ENCODE measurements around the gene SEMA4C.
A peak's percentile ranks its signal among the peaks of the same experiment; 100 is the strongest.

Gene SEMA4C

GRCh38 chr2:96828874-96829273 lies 41.0 kb downstream of the SEMA4C start:
- Histone ChIP-seq H3K27ac (ENCODE audit: low read length) (no peak overlapping the region), H3K9me3 (ENCODE audit: control insufficient read depth, low read depth, low read length) (no peaks in the 10 kb centered on the region), H3K27me3 (ENCODE audit: control insufficient read depth, insufficient read depth, low read length) (no peaks in the 10 kb centered on the region), H3K36me3 (ENCODE audit: control insufficient read depth, low read depth, low read length) (peaks cover 44% of the 10 kb centered on the region), H3K4me3 (ENCODE audit: low read length) (no peak overlapping the region), H3K9ac (ENCODE audit: low read length) (no peak overlapping the region), H3K4me1 (ENCODE audit: control insufficient read depth, low read depth, low read length) (peaks cover 17% of the 10 kb centered on the region)

- no peak overlapping the region for H3K27ac ChIP-seq (ENCODE audit: low read length)
- peaks cover 44% of the 10 kb centered on the region for H3K36me3 ChIP-seq (ENCODE audit: control insufficient read depth, low read depth, low read length)
- H3K9ac ChIP-seq (ENCODE audit: low read length) = no peak overlapping the region
- H3K4me3 ChIP-seq (ENCODE audit: low read length) = no peak overlapping the region
- H3K27me3 ChIP-seq (ENCODE audit: control insufficient read depth, insufficient read depth, low read length) = no peaks in the 10 kb centered on the region
- H3K9me3 ChIP-seq (ENCODE audit: control insufficient read depth, low read depth, low read length) = no peaks in the 10 kb centered on the region
- H3K4me1 ChIP-seq (ENCODE audit: control insufficient read depth, low read depth, low read length) = peaks cover 15% of the 10 kb centered on the region
These were observed 41.4 kb downstream of the SEMA4C start for GRCh38 chr2:96828436-96828835.

DNA sequence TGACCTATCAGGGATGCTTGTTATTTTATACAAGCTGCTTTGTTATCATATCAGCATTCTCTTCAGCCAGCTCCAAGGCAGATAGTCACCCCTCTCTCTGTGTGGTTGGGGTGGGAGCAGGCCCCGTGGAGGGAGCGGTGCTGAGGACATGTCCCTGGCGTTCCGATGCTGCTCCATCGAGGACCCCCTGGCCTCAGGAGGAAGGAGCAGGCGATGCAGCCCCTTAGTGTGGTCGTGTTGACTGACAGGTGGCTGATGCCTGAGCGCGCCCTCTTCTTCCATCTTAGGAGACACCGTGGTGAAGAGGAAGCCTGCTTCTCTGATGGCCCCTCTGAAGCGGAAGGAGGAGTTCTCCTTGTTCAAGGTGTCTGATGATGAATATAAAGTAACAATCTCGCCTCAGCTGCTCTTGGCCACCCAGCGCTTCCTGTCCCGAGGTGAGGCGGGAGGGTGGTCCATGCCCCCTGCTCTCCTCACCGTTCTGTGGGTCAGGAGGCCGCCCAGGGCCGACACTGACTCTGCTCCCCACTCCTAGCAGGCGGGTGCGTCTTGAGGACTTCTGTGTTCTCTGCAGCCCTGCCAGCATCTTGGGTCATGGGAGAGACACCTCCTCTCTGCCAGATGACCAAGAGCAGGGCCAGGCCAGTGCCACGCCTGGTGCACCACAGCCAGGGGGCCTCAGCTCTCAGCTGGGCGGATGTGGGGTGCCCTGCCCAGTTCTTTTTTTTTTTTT lies 43.2 kb downstream of the SEMA4C start:
- no peak overlapping the region for H3K27ac ChIP-seq (ENCODE audit: low read length)
- no peaks in the 10 kb centered on the region for H3K4me1 ChIP-seq (ENCODE audit: control insufficient read depth, low read depth, low read length)
- no peak overlapping the region for H3K9ac ChIP-seq (ENCODE audit: low read length)
- no peak overlapping the region for H3K4me3 ChIP-seq (ENCODE audit: low read length)
- H3K36me3 ChIP-seq (ENCODE audit: control insufficient read depth, low read depth, low read length) = peaks cover 44% of the 10 kb centered on the region
- H3K9me3 ChIP-seq (ENCODE audit: control insufficient read depth, low read depth, low read length) = no peaks in the 10 kb centered on the region
- H3K27me3 ChIP-seq (ENCODE audit: control insufficient read depth, insufficient read depth, low read length) = no peaks in the 10 kb centered on the region

GRCh38 chr2:96825057-96825456 lies 44.8 kb downstream of the SEMA4C start:
- Histone ChIP-seq H3K9me3 (ENCODE audit: control insufficient read depth, low read depth, low read length) (no peaks in the 10 kb centered on the region), H3K27ac (ENCODE audit: low read length) (no peak overlapping the region), H3K36me3 (ENCODE audit: control insufficient read depth, low read depth, low read length) (peaks cover 34% of the 10 kb centered on the region), H3K27me3 (ENCODE audit: control insufficient read depth, insufficient read depth, low read length) (no peaks in the 10 kb centered on the region), H3K4me1 (ENCODE audit: control insufficient read depth, low read depth, low read length) (no peaks in the 10 kb centered on the region), H3K9ac (ENCODE audit: low read length) (no peak overlapping the region), H3K4me3 (ENCODE audit: low read length) (no peak overlapping the region)

DNA sequence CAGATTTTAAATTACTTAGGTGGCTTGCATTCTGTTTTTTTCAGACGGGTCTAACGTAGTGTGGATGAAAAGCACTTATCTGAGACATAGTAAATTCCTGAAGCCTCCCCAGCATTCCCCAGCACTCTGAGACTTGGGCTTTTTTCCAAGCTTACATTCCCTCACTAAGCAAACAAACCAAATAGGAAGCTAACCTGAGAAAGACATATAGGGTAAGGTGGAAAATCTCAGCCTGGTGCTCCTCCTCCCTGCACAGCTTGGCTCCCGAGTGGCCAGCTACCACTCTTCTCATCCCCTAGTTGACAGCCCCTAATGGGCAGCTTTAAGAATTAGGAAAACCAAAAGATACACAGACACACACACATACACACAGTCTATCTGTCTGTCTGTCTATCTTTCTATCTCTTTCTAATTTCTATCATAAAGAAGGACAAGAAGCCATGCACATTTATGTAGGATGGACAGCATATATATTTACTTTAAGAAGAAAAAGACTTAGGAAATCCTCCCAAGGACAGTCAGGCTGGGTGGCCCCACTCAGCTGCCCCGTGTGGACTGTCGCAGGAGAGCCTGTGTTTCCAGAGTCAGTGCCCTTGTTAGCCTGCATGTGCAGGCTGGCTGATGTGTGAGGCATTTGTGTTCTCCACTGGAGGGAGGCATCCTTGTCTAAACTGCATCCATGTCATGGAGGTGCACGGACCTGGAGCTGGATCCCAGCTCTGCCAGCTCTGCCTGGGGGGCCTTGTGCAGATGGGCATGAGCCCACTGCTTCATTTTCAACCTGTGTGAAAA lies 45.6 kb downstream of the SEMA4C start:
- Histone ChIP-seq H3K4me3 (ENCODE audit: low read length) (no peak overlapping the region), H3K36me3 (ENCODE audit: control insufficient read depth, low read depth, low read length) (peaks cover 26% of the 10 kb centered on the region), H3K27ac (ENCODE audit: low read length) (no peak overlapping the region), H3K27me3 (ENCODE audit: control insufficient read depth, insufficient read depth, low read length) (no peaks in the 10 kb centered on the region), H3K4me1 (ENCODE audit: control insufficient read depth, low read depth, low read length) (no peaks in the 10 kb centered on the region), H3K9me3 (ENCODE audit: control insufficient read depth, low read depth, low read length) (no peaks in the 10 kb centered on the region), H3K9ac (ENCODE audit: low read length) (no peak overlapping the region)

GRCh38 chr2:96823198-96823597 lies 46.7 kb downstream of the SEMA4C start:
- H3K4me3 ChIP-seq (ENCODE audit: low read length) = no peak overlapping the region
- H3K36me3 ChIP-seq (ENCODE audit: control insufficient read depth, low read depth, low read length) = peaks cover 23% of the 10 kb centered on the region
- H3K27ac ChIP-seq (ENCODE audit: low read length) = no peak overlapping the region
- H3K9me3 ChIP-seq (ENCODE audit: control insufficient read depth, low read depth, low read length) = no peaks in the 10 kb centered on the region
- no peak overlapping the region for H3K9ac ChIP-seq (ENCODE audit: low read length)
- no peaks in the 10 kb centered on the region for H3K4me1 ChIP-seq (ENCODE audit: control insufficient read depth, low read depth, low read length)
- H3K27me3 ChIP-seq (ENCODE audit: control insufficient read depth, insufficient read depth, low read length) = no peaks in the 10 kb centered on the region

DNA sequence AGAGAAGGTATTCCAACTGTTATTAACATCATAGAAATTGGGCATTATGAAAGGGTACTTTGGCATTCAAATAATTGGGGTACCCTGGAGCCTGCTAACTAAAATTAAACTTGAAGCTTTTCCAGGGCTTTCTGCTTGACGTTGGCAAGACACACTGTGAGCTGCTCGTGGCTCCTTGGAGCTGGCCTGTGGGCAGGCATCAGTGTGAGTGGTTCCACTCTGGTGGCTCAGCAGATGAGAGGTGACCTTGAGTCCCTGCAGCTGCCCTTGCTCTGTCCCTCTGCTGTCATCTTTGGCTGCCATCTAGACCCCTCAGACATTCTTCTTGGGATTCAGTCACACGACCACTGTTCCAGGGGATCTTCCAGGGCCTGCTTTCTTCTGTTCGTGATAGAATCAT lies 47.1 kb downstream of the SEMA4C start:
- Histone ChIP-seq H3K9ac (ENCODE audit: low read length) (no peak overlapping the region), H3K36me3 (ENCODE audit: control insufficient read depth, low read depth, low read length) (peaks cover 19% of the 10 kb centered on the region), H3K4me1 (ENCODE audit: control insufficient read depth, low read depth, low read length) (peaks cover under 1% of the 10 kb centered on the region), H3K9me3 (ENCODE audit: control insufficient read depth, low read depth, low read length) (no peaks in the 10 kb centered on the region), H3K27me3 (ENCODE audit: control insufficient read depth, insufficient read depth, low read length) (peaks cover under 1% of the 10 kb centered on the region), H3K27ac (ENCODE audit: low read length) (no peak overlapping the region), H3K4me3 (ENCODE audit: low read length) (no peak overlapping the region)

DNA sequence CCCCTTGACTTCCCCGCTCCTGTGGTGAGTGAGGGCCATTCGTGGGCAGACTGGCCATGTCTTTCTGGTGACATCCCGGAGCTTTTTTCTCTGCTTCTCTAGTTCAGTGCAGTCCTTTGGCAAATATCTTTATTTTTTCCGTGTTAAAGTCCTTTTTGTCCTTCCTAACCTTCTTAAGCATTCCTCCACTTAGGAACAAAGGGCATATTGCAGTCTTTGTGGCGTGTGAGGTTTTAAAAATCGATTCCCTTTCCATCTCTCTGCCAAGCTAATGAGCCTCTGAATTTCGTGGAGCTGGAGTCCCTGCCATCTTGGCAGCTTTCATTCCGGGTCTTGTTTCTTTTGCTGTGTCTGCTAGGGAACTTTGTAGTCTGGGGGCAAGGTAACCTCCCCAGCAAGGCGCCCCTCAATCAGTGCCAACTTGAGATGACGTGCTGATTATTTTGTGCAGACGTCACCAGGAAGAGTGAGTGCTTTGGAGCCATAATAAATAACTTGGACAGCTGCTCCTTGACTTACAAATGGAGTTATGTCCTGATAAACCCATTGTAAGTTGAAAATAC lies 48.7 kb downstream of the SEMA4C start:
- Histone ChIP-seq H3K4me3 (ENCODE audit: low read length) (no peak overlapping the region), H3K27ac (ENCODE audit: low read length) (no peak overlapping the region), H3K27me3 (ENCODE audit: control insufficient read depth, insufficient read depth, low read length) (peaks cover 8% of the 10 kb centered on the region), H3K9ac (ENCODE audit: low read length) (no peak overlapping the region), H3K4me1 (ENCODE audit: control insufficient read depth, low read depth, low read length) (peaks cover 3% of the 10 kb centered on the region), H3K9me3 (ENCODE audit: control insufficient read depth, low read depth, low read length) (no peaks in the 10 kb centered on the region), H3K36me3 (ENCODE audit: control insufficient read depth, low read depth, low read length) (peaks cover 11% of the 10 kb centered on the region)

- Histone ChIP-seq H3K9ac (ENCODE audit: low read length) (no peak overlapping the region), H3K27me3 (ENCODE audit: control insufficient read depth, insufficient read depth, low read length) (peaks cover 8% of the 10 kb centered on the region), H3K27ac (ENCODE audit: low read length) (no peak overlapping the region), H3K4me1 (ENCODE audit: control insufficient read depth, low read depth, low read length) (peaks cover 6% of the 10 kb centered on the region), H3K36me3 (ENCODE audit: control insufficient read depth, low read depth, low read length) (peaks cover 9% of the 10 kb centered on the region), H3K9me3 (ENCODE audit: control insufficient read depth, low read depth, low read length) (no peaks in the 10 kb centered on the region), H3K4me3 (ENCODE audit: low read length) (no peak overlapping the region)
These were observed 49.9 kb downstream of the SEMA4C start for GRCh38 chr2:96819876-96820511.

DNA sequence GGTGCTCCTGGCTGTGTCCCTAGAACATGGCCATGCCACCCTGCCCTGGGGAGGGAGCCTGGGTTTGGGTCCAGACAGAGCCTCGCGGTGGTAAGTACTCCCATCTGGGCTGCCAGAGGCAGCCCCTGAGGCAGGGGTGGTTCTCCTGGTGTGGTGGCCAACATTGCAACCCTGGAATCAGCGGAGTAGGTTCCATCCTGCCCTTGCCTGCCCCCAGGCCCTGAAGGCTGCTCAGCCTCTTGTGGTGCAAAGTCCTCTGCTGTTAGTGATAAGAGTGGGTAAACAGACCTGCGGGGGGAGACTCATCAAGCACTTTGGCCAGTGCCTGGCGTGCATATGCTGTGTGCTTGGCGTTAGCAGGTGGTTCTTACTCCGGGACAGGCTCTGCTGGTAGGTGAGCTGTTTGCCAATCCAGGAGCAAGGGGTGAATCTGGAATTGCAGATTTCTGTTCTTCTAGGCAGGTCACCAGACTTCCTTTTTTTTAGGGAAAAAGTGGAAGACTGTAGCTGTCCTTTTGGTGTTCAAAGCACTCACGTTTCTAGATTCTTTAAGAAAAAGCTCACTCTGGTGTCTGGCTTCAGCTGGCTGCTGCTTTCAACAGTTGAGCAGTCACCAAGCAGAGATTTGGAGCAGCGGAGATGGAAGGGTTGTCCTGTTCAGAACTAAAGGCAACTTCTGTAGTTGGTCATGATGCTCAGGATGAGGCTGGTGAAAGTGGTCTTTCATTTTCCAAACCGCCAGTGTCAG lies 50.6 kb downstream of the SEMA4C start:
- peaks cover 8% of the 10 kb centered on the region for H3K27me3 ChIP-seq (ENCODE audit: control insufficient read depth, insufficient read depth, low read length)
- no peaks in the 10 kb centered on the region for H3K9me3 ChIP-seq (ENCODE audit: control insufficient read depth, low read depth, low read length)
- no peak overlapping the region for H3K9ac ChIP-seq (ENCODE audit: low read length)
- H3K4me3 ChIP-seq (ENCODE audit: low read length) = no peak overlapping the region
- peaks cover 9% of the 10 kb centered on the region for H3K36me3 ChIP-seq (ENCODE audit: control insufficient read depth, low read depth, low read length)
- H3K4me1 ChIP-seq (ENCODE audit: control insufficient read depth, low read depth, low read length) = peaks cover 7% of the 10 kb centered on the region
- no peak overlapping the region for H3K27ac ChIP-seq (ENCODE audit: low read length)

GRCh38 chr2:96817882-96818281 lies 52.0 kb downstream of the SEMA4C start:
- Histone ChIP-seq H3K9me3 (ENCODE audit: control insufficient read depth, low read depth, low read length) (no peaks in the 10 kb centered on the region), H3K27ac (ENCODE audit: low read length) (no peak overlapping the region), H3K4me1 (ENCODE audit: control insufficient read depth, low read depth, low read length) (peaks cover 7% of the 10 kb centered on the region), H3K4me3 (ENCODE audit: low read length) (peak overlapping the region; percentile 71), H3K27me3 (ENCODE audit: control insufficient read depth, insufficient read depth, low read length) (peaks cover 8% of the 10 kb centered on the region), H3K9ac (ENCODE audit: low read length) (no peak overlapping the region), H3K36me3 (ENCODE audit: control insufficient read depth, low read depth, low read length) (peaks cover 9% of the 10 kb centered on the region)
